HPDE6-E6E7 (cell line): ENCODE measurements around the gene COPZ2.
"Not testable (repeated sequence)": the region's sequence is repeated elsewhere in the genome, so short reads cannot be mapped to it uniquely, and the experiment has no call there.

ENCODE experiments used
- DNase-seq: peaks from one replicate; pipeline ENCODE4 v3.0.0; 2011; ENCODE audit warnings: missing footprints; ENCODE audit errors: extremely low spot score

The COPZ2 gene

GRCh38 chr17:48006936-48007709, 30.5 kb downstream of the COPZ2 start:
- DNase-seq, result no peak

GRCh38 chr17:48004983-48005382, 32.6 kb downstream of the COPZ2 start:
- no peak for DNase-seq

- DNase-seq, result no peak
These were observed 34.0 kb downstream of the COPZ2 start for GRCh38 chr17:48003417-48004151.

GRCh38 chr17:48002916-48003416, 34.6 kb downstream of the COPZ2 start:
- DNase-seq, result no peak

GRCh38 chr17:48002266-48002915, 35.2 kb downstream of the COPZ2 start:
- DNase-seq, result peak; percentile 45

- not testable (repeated sequence) for DNase-seq
These were observed 35.9 kb downstream of the COPZ2 start for GRCh38 chr17:48001657-48002056.

- DNase-seq, result no peak
These were observed 36.4 kb downstream of the COPZ2 start for GRCh38 chr17:48001197-48001596.

- no peak for DNase-seq
These were observed 38.0 kb downstream of the COPZ2 start for GRCh38 chr17:47999582-47999981.

- DNase-seq, result no peak
These were observed 39.6 kb downstream of the COPZ2 start for GRCh38 chr17:47998044-47998443.

GRCh38 chr17:47997586-47997985, 40.0 kb downstream of the COPZ2 start:
- DNase-seq, result no peak

- DNase-seq, result no peak
These were observed 41.4 kb downstream of the COPZ2 start for GRCh38 chr17:47996201-47996600.

- no peak for DNase-seq
These were observed 42.2 kb downstream of the COPZ2 start for GRCh38 chr17:47995241-47995935.

GRCh38 chr17:47994724-47995123, 42.9 kb downstream of the COPZ2 start:
- DNase-seq, result no peak

GRCh38 chr17:47993964-47994363, 43.6 kb downstream of the COPZ2 start:
- no peak for DNase-seq

GRCh38 chr17:47993031-47993564, 44.5 kb downstream of the COPZ2 start:
- no peak for DNase-seq

GRCh38 chr17:47992216-47992615, 45.4 kb downstream of the COPZ2 start:
- no peak for DNase-seq

GRCh38 chr17:47990962-47991731, 46.5 kb downstream of the COPZ2 start:
- DNase-seq, result no peak

- DNase-seq, result no peak
These were observed 47.9 kb downstream of the COPZ2 start for GRCh38 chr17:47989700-47990099.

- DNase-seq, result no peak
These were observed 48.4 kb downstream of the COPZ2 start for GRCh38 chr17:47989159-47989558.

- DNase-seq, result not testable (repeated sequence)
These were observed 49.2 kb downstream of the COPZ2 start for GRCh38 chr17:47988445-47988844.
